ENCODE data around the gene GPNMB.

The GPNMB gene

GRCh38 chr7:23226844-23227450, 19.6 kb upstream of the GPNMB start:
- DNase-seq (ENCODE audit: low read depth) = no peak
- TF ChIP-seq, protein P1, sequence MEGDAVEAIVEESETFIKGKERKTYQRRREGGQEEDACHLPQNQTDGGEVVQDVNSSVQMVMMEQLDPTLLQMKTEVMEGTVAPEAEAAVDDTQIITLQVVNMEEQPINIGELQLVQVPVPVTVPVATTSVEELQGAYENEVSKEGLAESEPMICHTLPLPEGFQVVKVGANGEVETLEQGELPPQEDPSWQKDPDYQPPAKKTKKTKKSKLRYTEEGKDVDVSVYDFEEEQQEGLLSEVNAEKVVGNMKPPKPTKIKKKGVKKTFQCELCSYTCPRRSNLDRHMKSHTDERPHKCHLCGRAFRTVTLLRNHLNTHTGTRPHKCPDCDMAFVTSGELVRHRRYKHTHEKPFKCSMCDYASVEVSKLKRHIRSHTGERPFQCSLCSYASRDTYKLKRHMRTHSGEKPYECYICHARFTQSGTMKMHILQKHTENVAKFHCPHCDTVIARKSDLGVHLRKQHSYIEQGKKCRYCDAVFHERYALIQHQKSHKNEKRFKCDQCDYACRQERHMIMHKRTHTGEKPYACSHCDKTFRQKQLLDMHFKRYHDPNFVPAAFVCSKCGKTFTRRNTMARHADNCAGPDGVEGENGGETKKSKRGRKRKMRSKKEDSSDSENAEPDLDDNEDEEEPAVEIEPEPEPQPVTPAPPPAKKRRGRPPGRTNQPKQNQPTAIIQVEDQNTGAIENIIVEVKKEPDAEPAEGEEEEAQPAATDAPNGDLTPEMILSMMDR (conservative IDR thresholded peaks at IDR 0.05; ENCODE audit: control insufficient read depth, insufficient read depth, low read depth, low read length) = no peak
- no peak overlapping the region for H3K4me3 ChIP-seq (ENCODE audit: control insufficient read depth, low read depth, low read length)

DNA sequence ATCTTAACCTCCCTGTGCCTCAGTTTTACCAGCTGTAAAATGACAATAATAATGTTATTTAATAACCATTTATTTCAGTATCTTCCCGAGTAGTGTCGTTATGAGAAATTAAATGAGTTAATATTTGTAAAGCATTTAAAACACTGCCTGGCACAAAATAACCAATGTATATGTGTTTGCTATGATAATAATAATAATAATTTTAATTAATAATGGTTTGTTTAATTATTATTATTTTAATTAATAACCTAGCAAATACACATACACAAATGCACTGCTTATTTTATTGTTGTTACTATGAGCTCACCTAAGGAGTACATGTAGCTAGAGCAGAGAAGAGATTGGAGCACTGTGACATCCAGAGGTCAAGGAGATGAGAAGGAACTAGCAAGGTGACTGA, 18.2 kb upstream of the GPNMB start:
- no peak for DNase-seq (ENCODE audit: low read depth)
- H3K4me3 ChIP-seq (ENCODE audit: control insufficient read depth, low read depth, low read length) = no peak overlapping the region
- TF ChIP-seq, protein P1 (conservative IDR thresholded peaks at IDR 0.05; ENCODE audit: control insufficient read depth, insufficient read depth, low read depth, low read length) = no peak

DNA sequence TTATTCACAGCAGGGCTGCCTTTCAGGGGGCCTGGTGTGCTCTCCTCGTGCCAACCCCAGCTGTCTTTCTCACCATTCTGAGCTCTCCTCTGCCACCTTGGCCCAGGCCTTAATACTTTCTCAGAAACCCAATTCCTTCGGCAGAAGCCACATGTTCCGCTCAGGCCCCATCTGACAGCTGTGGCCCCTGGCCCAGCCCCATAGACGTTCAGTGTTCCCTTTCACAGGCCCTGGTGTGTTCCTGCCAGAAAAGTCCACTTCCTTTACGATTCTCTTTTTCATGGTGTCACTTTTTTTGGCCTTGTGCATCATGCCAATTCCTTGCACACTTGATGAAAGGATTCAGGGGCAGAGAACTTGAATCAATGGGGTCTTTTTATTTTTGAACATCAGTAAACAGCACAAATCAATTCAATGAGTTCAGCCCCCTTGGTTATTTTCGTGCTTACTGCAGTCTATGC, 15.9 kb upstream of the GPNMB start:
- no peak for DNase-seq (ENCODE audit: low read depth)
- TF ChIP-seq, protein P1 (conservative IDR thresholded peaks at IDR 0.05; ENCODE audit: control insufficient read depth, insufficient read depth, low read depth, low read length) = no peak
- H3K4me3 ChIP-seq (ENCODE audit: control insufficient read depth, low read depth, low read length) = no peak overlapping the region

DNA sequence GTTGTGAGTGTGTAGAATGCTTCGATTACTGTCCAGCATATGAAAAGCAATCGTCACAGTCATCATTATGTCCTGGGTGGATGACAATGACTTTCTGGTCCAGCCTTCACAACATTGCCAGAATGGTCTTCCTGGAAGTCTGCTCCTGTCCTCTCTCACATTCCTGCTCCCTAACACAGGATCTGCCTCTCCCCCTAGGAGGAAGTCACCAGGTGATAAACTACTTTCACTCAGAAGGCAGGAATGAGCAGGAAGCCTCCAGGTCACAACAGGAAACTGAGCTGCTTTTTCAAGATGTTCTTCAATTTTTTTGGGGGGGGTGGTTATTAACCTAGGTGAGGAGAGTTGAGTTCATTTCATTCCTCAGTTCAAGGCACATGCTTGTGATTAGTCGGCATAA, 13.6 kb upstream of the GPNMB start:
- H3K4me3 ChIP-seq (ENCODE audit: control insufficient read depth, low read depth, low read length) = no peak overlapping the region
- no peak for DNase-seq (ENCODE audit: low read depth)
- TF ChIP-seq, protein P1 (conservative IDR thresholded peaks at IDR 0.05; ENCODE audit: control insufficient read depth, insufficient read depth, low read depth, low read length) = no peak

- TF ChIP-seq, protein P1 (conservative IDR thresholded peaks at IDR 0.05; ENCODE audit: control insufficient read depth, insufficient read depth, low read depth, low read length) = no peak
- H3K4me3 ChIP-seq (ENCODE audit: control insufficient read depth, low read depth, low read length) = no peak overlapping the region
- peak; percentile 10 for DNase-seq (ENCODE audit: low read depth)
These were observed 11.8 kb upstream of the GPNMB start for GRCh38 chr7:23234569-23235296.

- peak; percentile 98 for DNase-seq (ENCODE audit: low read depth)
- H3K4me3 ChIP-seq (ENCODE audit: control insufficient read depth, low read depth, low read length) = no peak overlapping the region
These were observed 10.8 kb upstream of the GPNMB start for GRCh38 chr7:23235813-23236221.

More at GRCh38 chr7:23235813-23236221, 10.8 kb upstream of the GPNMB start:
- TF ChIP-seq, protein P1 (conservative IDR thresholded peaks at IDR 0.05; ENCODE audit: control insufficient read depth, insufficient read depth, low read depth, low read length) = no peak
